SK-MEL-5 (cell line): ENCODE measurements around the gene EVI2B. TPM values are rescaled to one million over a fixed set of nuclear protein-coding genes. Genes with fewer than 3 reads are reported as not detected.
"Not testable (repeated sequence)": the region's sequence is repeated elsewhere in the genome, so short reads cannot be mapped to it uniquely, and the experiment has no call there.

ENCODE experiments used
- DNase-seq: peaks from one replicate; pipeline ENCODE4 v3.0.0-alpha.2; 2016; ENCODE audit warnings: low read depth, low spot score
- in situ Hi-C: cut with HindIII; loops from 2 replicates; pipeline ENCODE4 v1.10.0; 2016; ENCODE audit warnings: low sequenced_read_pairs, high pct_unique_total_duplicates, low pct_unique_long_range_greater_than_20kb
- total RNA-seq: library from RNA; depleted of rRNA; stranded (reverse); fragments of >200 nt; shearing (Covaris generic); gene quantifications from 2 replicates; pipeline ENCODE4 v1.2.3, GENCODE V29; 2014

EVI2B gene
- total RNA-seq, 1 experiment from 2014 or later: not detected

GRCh38 chr17:31318298-31318801 is 4.5 kb upstream of the EVI2B start:
- in situ Hi-C loops: no loop called here

GRCh38 chr17:31314782-31315100 is 887 bp upstream of the EVI2B start:
- no peak for DNase-seq
- in situ Hi-C loops: no loop called here

More at GRCh38 chr17:31318298-31318801, 4.5 kb upstream of the EVI2B start:
- no peak for DNase-seq

- DNase-seq, in situ Hi-C loops: not testable (repeated sequence)
These were observed 1.6 kb downstream of the EVI2B start for GRCh38 chr17:31312223-31312622.

GRCh38 chr17:31311526-31311925 is 2.3 kb downstream of the EVI2B start:
- in situ Hi-C loops: no loop called here

GRCh38 chr17:31310886-31311285 is 3.0 kb downstream of the EVI2B start:
- in situ Hi-C loops: no loop called here
- no peak for DNase-seq

More at GRCh38 chr17:31311526-31311925, 2.3 kb downstream of the EVI2B start:
- no peak for DNase-seq

- in situ Hi-C loops: no loop called here
These were observed 3.6 kb downstream of the EVI2B start for GRCh38 chr17:31310260-31310659.

GRCh38 chr17:31309556-31309955 is 4.3 kb downstream of the EVI2B start:
- in situ Hi-C loops: no loop called here
- DNase-seq: no peak

More at GRCh38 chr17:31310260-31310659, 3.6 kb downstream of the EVI2B start:
- no peak for DNase-seq

- no peak for DNase-seq
These were observed 5.2 kb downstream of the EVI2B start for GRCh38 chr17:31308372-31309334.

GRCh38 chr17:31307640-31308039 is 6.2 kb downstream of the EVI2B start:
- in situ Hi-C loops: no loop called here
- DNase-seq: no peak

More at GRCh38 chr17:31308372-31309334, 5.2 kb downstream of the EVI2B start:
- in situ Hi-C loops: no loop called here

- in situ Hi-C loops: no loop called here
These were observed 14.2 kb downstream of the EVI2B start for GRCh38 chr17:31299624-31300023.

GRCh38 chr17:31297090-31297489 is 16.8 kb downstream of the EVI2B start, which contains the start of gene OMG:
OMG (minus strand) TSS chr17:31297239; CDS start chr17:31296331, 908 bp downstream.
- in situ Hi-C loops: no loop called here
- peak; percentile 34 for DNase-seq

More at GRCh38 chr17:31299624-31300023, 14.2 kb downstream of the EVI2B start:
- no peak for DNase-seq

- in situ Hi-C loops: no loop called here
- peak; percentile 28 for DNase-seq
These were observed 17.7 kb downstream of the EVI2B start for GRCh38 chr17:31296142-31296541.

GRCh38 chr17:31295489-31295871 is 18.4 kb downstream of the EVI2B start:
- DNase-seq: no peak
- in situ Hi-C loops: no loop called here

- in situ Hi-C loops: no loop called here
- no peak for DNase-seq
These were observed 18.9 kb downstream of the EVI2B start for GRCh38 chr17:31294820-31295488.

- in situ Hi-C loops: no loop called here
- DNase-seq: no peak
These were observed 19.6 kb downstream of the EVI2B start for GRCh38 chr17:31294231-31294630.

GRCh38 chr17:31293581-31293980 is 20.3 kb downstream of the EVI2B start:
- DNase-seq: no peak
- in situ Hi-C loops: no loop called here

- no peak for DNase-seq
- in situ Hi-C loops: no loop called here
These were observed 22.0 kb downstream of the EVI2B start for GRCh38 chr17:31291820-31292219.

GRCh38 chr17:31289790-31290189 is 24.1 kb downstream of the EVI2B start:
- DNase-seq: no peak
- in situ Hi-C loops: no loop called here
